Naive thymus-derived CD8-positive, alpha-beta T cell (primary cell): ENCODE results near the gene SLC4A2. TPM values are rescaled to one million over a fixed set of nuclear protein-coding genes. Genes with fewer than 3 reads are reported as not detected.
"Not testable (repeated sequence)": the region's sequence is repeated elsewhere in the genome, so short reads cannot be mapped to it uniquely, and the experiment has no call there.

Experiments
- ATAC-seq, 2 donors: fragments of 150-1000 bp; cut with Tn5 transposase in 1 of 2; sonication (Bioruptor Pico), chemical (Tn5 transposase) in 1 of 2; 1 replicate in 1 of 2; 2 replicates in 1 of 2; pipeline ENCODE4 v1.10.0; 2021; ENCODE audit warnings: mild to moderate bottlenecking in 2 of 2, moderate library complexity in 2 of 2
- POLR2A ChIA-PET: fragments of 350-600 bp; sonication (Branson Sonifier 250); formaldehyde crosslinking; loops from one replicate; lab custom pipeline; 2021; ENCODE audit warnings: antibody characterized with exemption; lab: Charles Lee
- DNase-seq, 10 donors: peaks; one replicate each; pipeline versions ENCODE4 v3.0.0 to v3.0.0-alpha.2; 2020 to 2022
- H3K27ac Mint-ChIP-seq, 10 donors: one replicate each; pipeline ENCODE4 v1.8.0; 2020 to 2022; ENCODE audit warnings: mild to moderate bottlenecking in 10 of 10, mixed read lengths in 10 of 10, moderate library complexity in 4 of 10, inconsistent platforms in 1 of 10
- H3K27me3 Mint-ChIP-seq, 5 donors: one replicate each; pipeline ENCODE4 v1.8.0; 2021 to 2022; ENCODE audit warnings: mixed read lengths in 5 of 5
- H3K36me3 Mint-ChIP-seq, 3 donors: one replicate each; pipeline ENCODE4 v1.8.0; 2020 to 2022; ENCODE audit warnings: mixed read lengths in 3 of 3, mild to moderate bottlenecking in 2 of 3, inconsistent platforms in 1 of 3
- H3K4me1 Mint-ChIP-seq, 4 donors: one replicate each; pipeline ENCODE4 v1.8.0; 2021 to 2022; ENCODE audit warnings: mixed read lengths in 4 of 4
- H3K4me3 Mint-ChIP-seq, 10 donors: one replicate each; pipeline ENCODE4 v1.8.0; 2020 to 2022; ENCODE audit warnings: mild to moderate bottlenecking in 10 of 10, mixed read lengths in 10 of 10, moderate library complexity in 6 of 10, inconsistent platforms in 1 of 10
- H3K9me3 Mint-ChIP-seq, 9 donors: one replicate each; pipeline ENCODE4 v1.8.0; 2020 to 2022; ENCODE audit warnings: mixed read lengths in 9 of 9, mild to moderate bottlenecking in 3 of 9, inconsistent platforms in 1 of 9, moderate library complexity in 1 of 9
- polyA plus RNA-seq, 3 donors: library from polyadenylated mRNA; unstranded; fragments of 300-500 nt; fragmentation: Illumina TruSeq; gene quantifications; one replicate each; pipeline ENCODE4 v1.2.3, GENCODE V29; 2021
- total RNA-seq, 8 experiments: library from RNA in 2 of 8; stranded (reverse) in 2 of 8; gene quantifications; one replicate each; pipeline ENCODE4 v1.2.3 and lab custom pipeline; 2021 to 2026

SLC4A2 gene
- total and polyA plus RNA-seq, 5 experiments from 2014 or later = 10.1 to 60.6 (median 18.0) TPM

GRCh38 chr7:151025924-151026671, 33.3 kb upstream of the SLC4A2 start:
- Mint-ChIP-seq H3K36me3 (peaks cover 0 to 2% (median under 1%) of the 10 kb centered on the region in 3 donors), H3K27me3 (peaks cover 0 to 4% (median 0%) of the 10 kb centered on the region in 5 donors), H3K27ac (peak overlapping the region; percentile 44 to 100 (median 99)), H3K4me3 (peak overlapping the region in 3 of 10 donors; percentile 1 to 21 (median 14)), H3K9me3 (no peaks in the 10 kb centered on the region), H3K4me1 (peaks cover 8 to 27% (median 23%) of the 10 kb centered on the region in 4 donors)
- no peak for DNase-seq
- ATAC-seq = no peak
- POLR2A ChIA-PET = interaction anchor here (0.9 to 3.5 kb wide), 2 partner anchors 8 to 12 kb away, joined by 3 to 37 read pairs; no protein-coding TSS in a partner anchor

GRCh38 chr7:151026771-151027727, 32.3 kb upstream of the SLC4A2 start:
- DNase-seq, H3K9me3 Mint-ChIP-seq, ATAC-seq, H3K36me3 Mint-ChIP-seq, H3K27me3 Mint-ChIP-seq: not testable (repeated sequence)
- POLR2A ChIA-PET = interaction anchor here (1.0 to 3.5 kb wide), 5 partner anchors 9 to 53 kb away, joined by 3 to 54 read pairs (median 16); no protein-coding TSS in a partner anchor
- peak overlapping the region; percentile 86 to 98 (median 95) for H3K4me3 Mint-ChIP-seq
- H3K4me1 Mint-ChIP-seq = peaks cover 9 to 33% (median 27%) of the 10 kb centered on the region in 4 donors
- peak overlapping the region; percentile 95 to 100 (median 99) for H3K27ac Mint-ChIP-seq

- POLR2A ChIA-PET = interaction anchor here (0.6 to 3.5 kb wide), 16 partner anchors 10 to 1156 kb away, joined by 3 to 54 read pairs (median 6); partner anchors contain the start of genes CDK5, FASTK and SLC4A2
- H3K27ac Mint-ChIP-seq = peak overlapping the region; percentile 95 to 100 (median 99)
- peaks cover 10 to 34% (median 28%) of the 10 kb centered on the region in 4 donors for H3K4me1 Mint-ChIP-seq
- not testable (repeated sequence) for H3K27me3 Mint-ChIP-seq, DNase-seq, H3K9me3 Mint-ChIP-seq
- peak in 1 of 2 donors; percentile 53 for ATAC-seq
- peak overlapping the region; percentile 86 to 98 (median 95) for H3K4me3 Mint-ChIP-seq
- peaks cover 0 to 15% (median 2%) of the 10 kb centered on the region in 3 donors for H3K36me3 Mint-ChIP-seq
Observed at GRCh38 chr7:151027728-151028130, 31.7 kb upstream of the SLC4A2 start.

GRCh38 chr7:151028131-151028947, 31.1 kb upstream of the SLC4A2 start, which contains the start of gene ABCB8:
ABCB8 (plus strand) TSS chr7:151028450; CDS start chr7:151028516, 66 bp downstream.
- Mint-ChIP-seq H3K27me3 (peaks cover 0 to 2% (median 0%) of the 10 kb centered on the region in 5 donors), H3K4me1 (peaks cover 10 to 34% (median 28%) of the 10 kb centered on the region in 4 donors), H3K36me3 (peaks cover 0 to 20% (median 2%) of the 10 kb centered on the region in 3 donors), H3K4me3 (peak within 1 kb of the TSS; percentile 86 to 98 (median 95)), H3K27ac (peak within 1 kb of the TSS; percentile 95 to 100 (median 99)), H3K9me3 (no peaks in the 10 kb centered on the region)
- ATAC-seq (peak; percentile 86 to 96), DNase-seq (peak; percentile 86 to 100 (median 99))
- POLR2A ChIA-PET = interaction anchor here (0.6 to 3.5 kb wide), 18 partner anchors 10 to 1157 kb away, joined by 3 to 54 read pairs (median 6); partner anchors contain the start of genes CDK5, FASTK and SLC4A2

GRCh38 chr7:151028948-151029501, 30.4 kb upstream of the SLC4A2 start:
- Mint-ChIP-seq H3K36me3 (peaks cover 0 to 20% (median 2%) of the 10 kb centered on the region in 3 donors), H3K4me3 (peak overlapping the region; percentile 86 to 98 (median 95)), H3K27me3 (peaks cover 0 to 2% (median 0%) of the 10 kb centered on the region in 5 donors), H3K9me3 (no peaks in the 10 kb centered on the region), H3K4me1 (peaks cover 10 to 34% (median 28%) of the 10 kb centered on the region in 4 donors), H3K27ac (peak overlapping the region; percentile 95 to 100 (median 99))
- DNase-seq (no peak), ATAC-seq (no peak)
- POLR2A ChIA-PET = interaction anchor here (0.7 to 3.5 kb wide), 14 partner anchors 11 to 55 kb away, joined by 3 to 54 read pairs (median 8); partner anchors contain the start of genes CDK5, FASTK and SLC4A2

- Mint-ChIP-seq H3K27ac (peak overlapping the region in 1 of 10 donors; percentile 23), H3K9me3 (no peaks in the 10 kb centered on the region), H3K4me3 (peak overlapping the region in 1 of 10 donors; percentile 56), H3K4me1 (peaks cover 10 to 34% (median 28%) of the 10 kb centered on the region in 4 donors), H3K36me3 (peaks cover 0 to 25% (median 2%) of the 10 kb centered on the region in 3 donors), H3K27me3 (no peaks in the 10 kb centered on the region)
- POLR2A ChIA-PET = no interaction called here
- no peak for ATAC-seq
- DNase-seq = no peak
Observed at GRCh38 chr7:151031011-151031410, 28.4 kb upstream of the SLC4A2 start.

GRCh38 chr7:151032936-151033863, 26.2 kb upstream of the SLC4A2 start:
- Mint-ChIP-seq H3K27me3 (no peaks in the 10 kb centered on the region), H3K4me1 (peaks cover 5 to 24% (median 19%) of the 10 kb centered on the region in 4 donors), H3K9me3 (no peaks in the 10 kb centered on the region), H3K36me3 (peaks cover 0 to 38% (median 7%) of the 10 kb centered on the region in 3 donors), H3K27ac (peak overlapping the region in 1 of 10 donors; percentile 47), H3K4me3 (no peak overlapping the region)
- POLR2A ChIA-PET = no interaction called here
- ATAC-seq (no peak), DNase-seq (no peak)

GRCh38 chr7:151033864-151034249, 25.5 kb upstream of the SLC4A2 start:
- no peaks in the 10 kb centered on the region for H3K9me3 Mint-ChIP-seq

GRCh38 chr7:151034312-151035025, 24.9 kb upstream of the SLC4A2 start:
- Mint-ChIP-seq H3K27ac (peak overlapping the region in 1 of 10 donors; percentile 5), H3K9me3 (no peaks in the 10 kb centered on the region), H3K36me3 (peaks cover 0 to 38% (median 7%) of the 10 kb centered on the region in 3 donors), H3K4me3 (no peak overlapping the region), H3K4me1 (peaks cover 2 to 20% (median 13%) of the 10 kb centered on the region in 4 donors), H3K27me3 (no peaks in the 10 kb centered on the region)
- POLR2A ChIA-PET = no interaction called here
- no peak for DNase-seq
- no peak for ATAC-seq

More at GRCh38 chr7:151033864-151034249, 25.5 kb upstream of the SLC4A2 start:
- DNase-seq (no peak), ATAC-seq (no peak)
- Mint-ChIP-seq H3K27me3 (no peaks in the 10 kb centered on the region), H3K4me1 (peaks cover 2 to 21% (median 13%) of the 10 kb centered on the region in 4 donors), H3K36me3 (peaks cover 0 to 38% (median 7%) of the 10 kb centered on the region in 3 donors), H3K4me3 (no peak overlapping the region), H3K27ac (no peak overlapping the region)
- POLR2A ChIA-PET = no interaction called here
